Skeletal muscle tissue (tissue), 4 donors: ENCODE results near the gene LOXL3. TPM values are rescaled to one million over a fixed set of nuclear protein-coding genes. Genes with fewer than 3 reads are reported as not detected.

Experiments
- H3K27ac ChIP-seq: one replicate; pipeline ENCODE4 v1.7.0; 2013; ENCODE audit warnings: mild to moderate bottlenecking, low read depth, low read length, inconsistent platforms
- H3K27me3 ChIP-seq, 3 donors: one replicate each; pipeline ENCODE4 v1.7.0; 2013; ENCODE audit warnings: low read length in 3 of 3; ENCODE audit not compliant: control insufficient read depth in 3 of 3, insufficient read depth in 3 of 3
- H3K36me3 ChIP-seq, 3 donors: one replicate each; pipeline ENCODE4 v1.7.0; 2013; ENCODE audit warnings: low read length in 3 of 3; ENCODE audit not compliant: control insufficient read depth in 3 of 3, insufficient read depth in 3 of 3
- H3K4me1 ChIP-seq, 3 donors: one replicate each; pipeline ENCODE4 v1.7.0; 2013; ENCODE audit warnings: low read length in 3 of 3, mild to moderate bottlenecking in 3 of 3; ENCODE audit not compliant: control insufficient read depth in 3 of 3, insufficient read depth in 3 of 3
- H3K4me3 ChIP-seq, 3 donors: one replicate each; pipeline ENCODE4 v1.7.0; 2013; ENCODE audit warnings: low read length in 3 of 3
- H3K9ac ChIP-seq, 3 donors: one replicate each; pipeline ENCODE4 v1.7.0; 2013; ENCODE audit warnings: low read length in 3 of 3, mild to moderate bottlenecking in 3 of 3, moderate library complexity in 2 of 3, low read depth in 1 of 3
- H3K9me3 ChIP-seq, 3 donors: one replicate each; pipeline ENCODE4 v1.7.0; 2013; ENCODE audit warnings: low read length in 3 of 3; ENCODE audit not compliant: control insufficient read depth in 3 of 3
- total RNA-seq: library from RNA; depleted of rRNA; stranded (reverse); fragments of >200 nt; gene quantifications from one replicate; pipeline ENCODE4 v1.2.3, GENCODE V29; 2014
- donor health status: Osteomylitis.

Gene LOXL3
- total RNA-seq, 1 donor from 2014 or later: 8.4 TPM

DNA sequence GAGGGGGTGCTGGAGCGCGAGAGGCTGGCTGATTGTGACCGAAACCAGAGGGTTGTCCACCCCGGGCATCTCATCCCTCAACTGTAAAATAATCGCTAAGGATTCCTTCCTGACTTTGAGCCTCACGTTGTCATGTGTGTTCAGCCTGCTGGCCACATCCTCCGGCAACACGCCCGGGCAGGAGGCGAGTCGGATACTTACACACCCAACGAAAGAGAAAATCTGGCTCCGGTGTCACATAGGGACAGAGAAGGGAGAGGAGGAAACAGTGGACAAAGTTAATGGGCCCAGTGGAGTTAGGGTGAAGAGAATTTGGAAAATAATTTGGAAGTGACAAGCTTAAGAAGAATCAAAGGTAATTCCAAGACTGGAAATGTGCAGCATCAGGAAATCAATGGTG lies 37.1 kb downstream of the LOXL3 start:
- Histone ChIP-seq H3K27ac (no peak overlapping the region), H3K4me3 (peak overlapping the region in 2 of 3 donors; percentile 41 to 57)

DNA sequence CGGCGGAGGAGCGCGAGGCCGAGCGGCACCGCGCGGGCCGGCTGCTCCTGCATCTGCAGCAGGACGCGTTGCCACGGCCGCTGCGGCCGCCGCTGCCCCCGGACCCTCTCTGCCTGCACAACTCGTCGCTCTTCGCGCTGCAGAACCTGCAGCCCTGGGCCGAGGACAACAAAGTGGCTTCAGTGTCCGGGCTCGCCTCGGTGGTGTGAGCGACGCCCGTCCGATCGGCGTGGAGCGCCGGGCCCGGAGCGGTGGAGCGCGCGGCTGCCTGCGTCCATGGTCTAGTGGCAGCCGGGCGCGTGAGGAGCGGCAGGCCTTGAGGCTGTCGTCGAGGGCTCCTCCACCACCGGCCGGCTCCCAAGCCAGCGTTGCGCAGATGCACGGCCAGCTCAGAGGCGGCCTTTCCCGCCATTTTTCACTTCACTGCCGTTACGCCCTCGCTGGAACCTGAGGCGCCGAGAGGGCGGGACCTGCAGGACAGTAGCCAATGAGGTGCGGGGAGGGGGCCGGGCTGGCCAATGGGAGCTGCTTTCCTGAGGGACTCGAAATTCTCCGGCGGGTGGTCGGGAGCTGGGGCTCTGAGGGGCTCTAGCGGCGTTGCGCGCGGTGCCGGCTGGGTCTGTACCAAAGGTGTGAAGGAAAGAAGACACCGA lies 37.6 kb downstream of the LOXL3 start:
- Histone ChIP-seq H3K9ac (no peak overlapping the region), H3K36me3 (no peaks in the 10 kb centered on the region), H3K4me3 (peak overlapping the region; percentile 9 to 57 (median 41)), H3K27ac (no peak overlapping the region), H3K9me3 (no peaks in the 10 kb centered on the region), H3K4me1 (peaks cover 12 to 15% (median 15%) of the 10 kb centered on the region in 3 donors), H3K27me3 (peaks cover 88 to 93% (median 91%) of the 10 kb centered on the region in 3 donors)

More for the DNA sequence above, 37.1 kb downstream of the LOXL3 start:
- Histone ChIP-seq H3K27me3 (peaks cover 83 to 88% (median 86%) of the 10 kb centered on the region in 3 donors), H3K4me1 (peaks cover 12 to 15% (median 15%) of the 10 kb centered on the region in 3 donors), H3K9me3 (no peaks in the 10 kb centered on the region), H3K36me3 (no peaks in the 10 kb centered on the region), H3K9ac (no peak overlapping the region)

DNA sequence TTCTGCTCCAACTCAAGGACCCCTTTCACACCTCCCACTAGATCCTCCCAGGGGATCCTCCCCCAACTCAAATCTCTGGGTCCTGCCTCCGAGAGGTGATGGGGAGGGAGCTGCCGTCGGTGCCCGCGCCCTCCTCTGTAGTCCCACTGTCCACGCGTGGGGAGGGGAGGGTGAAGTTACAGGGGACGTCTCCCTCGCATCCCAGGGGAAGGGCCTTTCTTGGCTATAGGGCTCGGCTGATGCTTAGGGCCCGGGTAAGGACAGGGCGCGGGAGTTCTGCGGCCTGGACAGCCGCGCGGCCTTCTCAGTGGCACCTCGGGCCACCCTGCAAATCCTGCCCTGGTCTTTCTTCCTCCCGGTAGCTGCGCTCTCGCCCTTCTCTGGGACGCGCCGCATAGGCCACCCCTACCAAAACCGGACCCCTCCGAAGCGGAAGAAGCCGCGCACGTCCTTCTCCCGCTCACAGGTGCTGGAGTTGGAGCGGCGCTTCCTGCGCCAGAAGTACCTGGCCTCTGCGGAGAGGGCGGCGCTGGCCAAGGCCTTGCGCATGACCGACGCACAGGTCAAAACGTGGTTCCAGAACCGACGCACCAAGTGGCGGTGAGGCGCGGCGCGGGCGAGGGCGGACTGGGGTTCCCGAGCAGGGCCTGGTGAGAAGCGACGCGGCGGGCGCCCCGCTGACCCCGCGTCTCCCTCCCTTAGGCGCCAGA lies 38.3 kb downstream of the LOXL3 start:
- Histone ChIP-seq H3K27ac (no peak overlapping the region), H3K9me3 (no peaks in the 10 kb centered on the region), H3K4me3 (peak overlapping the region in 2 of 3 donors; percentile 35 to 57), H3K36me3 (no peaks in the 10 kb centered on the region), H3K9ac (no peak overlapping the region), H3K4me1 (peaks cover 12 to 15% (median 15%) of the 10 kb centered on the region in 3 donors), H3K27me3 (peaks cover 93 to 94% (median 94%) of the 10 kb centered on the region in 3 donors)

DNA sequence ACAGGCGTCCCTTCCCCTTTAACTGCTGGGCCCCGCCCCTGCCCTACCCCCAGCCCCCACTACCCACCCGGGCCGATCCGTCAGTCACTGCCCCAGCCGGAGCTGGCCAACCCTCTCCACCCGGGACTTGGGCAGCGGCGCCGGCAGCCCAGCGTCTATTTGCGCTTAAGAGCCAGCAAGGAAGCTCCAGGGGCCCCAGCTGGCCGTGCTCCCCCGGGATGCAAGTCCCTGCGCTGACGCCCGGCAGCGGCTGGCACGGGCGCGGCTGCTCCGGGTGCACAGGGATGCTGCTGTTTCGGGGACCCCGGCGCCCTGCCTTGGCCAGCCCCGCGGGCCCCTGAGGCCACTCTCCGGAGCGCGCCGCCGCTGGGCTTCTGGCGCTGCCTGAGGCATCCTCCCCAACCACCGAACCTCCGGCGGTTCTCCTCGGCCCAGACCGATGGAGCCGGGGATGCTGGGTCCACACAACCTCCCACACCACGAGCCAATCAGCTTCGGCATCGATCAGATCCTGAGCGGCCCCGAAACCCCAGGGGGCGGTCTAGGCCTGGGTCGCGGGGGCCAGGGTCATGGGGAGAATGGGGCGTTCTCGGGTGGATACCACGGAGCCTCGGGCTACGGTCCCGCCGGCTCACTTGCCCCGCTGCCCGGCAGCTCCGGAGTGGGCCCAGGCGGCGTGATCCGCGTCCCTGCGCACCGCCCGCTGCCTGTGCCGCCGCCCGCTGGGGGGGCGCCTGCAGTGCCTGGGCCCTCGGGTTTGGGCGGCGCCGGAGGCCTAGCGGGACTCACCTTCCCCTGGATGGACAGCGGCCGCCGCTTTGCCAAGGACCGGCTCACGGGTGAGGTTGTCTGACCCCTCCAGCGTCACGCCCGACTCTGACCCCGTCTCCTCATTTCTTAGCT lies 39.1 kb downstream of the LOXL3 start, which contains the start of gene TLX2:
Gene TLX2 (plus strand): TSS at position 83 of the 903 bp plus-strand sequence. CDS start 357 bp downstream, at position 440.
- no peak within 1 kb of the TSS for H3K4me3 ChIP-seq
- peaks cover 89 to 93% (median 93%) of the 10 kb centered on the region in 3 donors for H3K27me3 ChIP-seq
- no peaks in the 10 kb centered on the region for H3K36me3 ChIP-seq
- no peak within 1 kb of the TSS for H3K27ac ChIP-seq
- H3K9me3 ChIP-seq: no peaks in the 10 kb centered on the region
- H3K9ac ChIP-seq: no peak within 1 kb of the TSS
- H3K4me1 ChIP-seq: peaks cover 12 to 15% (median 15%) of the 10 kb centered on the region in 3 donors

DNA sequence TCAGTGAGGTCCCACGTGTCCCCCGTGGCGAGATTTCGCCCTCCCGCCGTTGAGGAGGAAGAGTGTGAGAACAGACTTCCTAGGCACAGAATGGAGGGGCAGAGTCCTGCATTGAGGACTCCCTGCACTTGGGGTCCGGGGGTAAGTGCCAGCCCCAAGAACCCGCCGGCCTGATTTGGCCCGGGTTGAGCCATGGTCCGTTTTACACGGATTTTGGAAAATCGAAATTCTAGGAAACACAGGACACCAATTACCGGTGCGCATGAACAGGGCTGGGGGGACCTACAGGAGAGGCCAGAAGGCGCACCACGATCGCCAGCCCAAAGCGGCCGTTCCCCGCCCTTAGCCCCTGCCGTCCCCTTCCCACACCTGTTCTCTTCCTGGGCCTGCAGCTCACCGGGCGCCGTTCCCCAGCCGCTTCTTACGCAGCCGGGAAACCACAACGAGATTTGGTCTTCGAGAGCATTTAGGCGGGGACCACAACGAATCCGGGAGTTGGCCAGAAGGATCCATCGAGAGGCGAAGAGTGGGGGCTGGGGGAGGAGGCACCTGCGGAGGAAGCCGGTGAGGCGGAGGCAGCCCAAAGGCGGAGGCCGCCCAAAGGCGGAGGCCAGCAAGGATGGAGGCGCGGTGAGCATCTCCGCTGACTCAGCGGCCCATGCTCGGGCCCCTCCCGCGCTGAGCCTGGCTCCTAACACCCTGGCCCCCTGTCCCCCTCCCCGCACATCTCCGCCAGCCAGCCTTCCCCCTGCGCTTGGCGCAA lies 40.0 kb downstream of the LOXL3 start:
- Histone ChIP-seq H3K36me3 (no peaks in the 10 kb centered on the region), H3K4me1 (peaks cover 12 to 15% (median 15%) of the 10 kb centered on the region in 3 donors), H3K27ac (no peak overlapping the region), H3K27me3 (peaks cover 84 to 87% (median 85%) of the 10 kb centered on the region in 3 donors), H3K9ac (no peak overlapping the region), H3K4me3 (no peak overlapping the region), H3K9me3 (no peaks in the 10 kb centered on the region)

DNA sequence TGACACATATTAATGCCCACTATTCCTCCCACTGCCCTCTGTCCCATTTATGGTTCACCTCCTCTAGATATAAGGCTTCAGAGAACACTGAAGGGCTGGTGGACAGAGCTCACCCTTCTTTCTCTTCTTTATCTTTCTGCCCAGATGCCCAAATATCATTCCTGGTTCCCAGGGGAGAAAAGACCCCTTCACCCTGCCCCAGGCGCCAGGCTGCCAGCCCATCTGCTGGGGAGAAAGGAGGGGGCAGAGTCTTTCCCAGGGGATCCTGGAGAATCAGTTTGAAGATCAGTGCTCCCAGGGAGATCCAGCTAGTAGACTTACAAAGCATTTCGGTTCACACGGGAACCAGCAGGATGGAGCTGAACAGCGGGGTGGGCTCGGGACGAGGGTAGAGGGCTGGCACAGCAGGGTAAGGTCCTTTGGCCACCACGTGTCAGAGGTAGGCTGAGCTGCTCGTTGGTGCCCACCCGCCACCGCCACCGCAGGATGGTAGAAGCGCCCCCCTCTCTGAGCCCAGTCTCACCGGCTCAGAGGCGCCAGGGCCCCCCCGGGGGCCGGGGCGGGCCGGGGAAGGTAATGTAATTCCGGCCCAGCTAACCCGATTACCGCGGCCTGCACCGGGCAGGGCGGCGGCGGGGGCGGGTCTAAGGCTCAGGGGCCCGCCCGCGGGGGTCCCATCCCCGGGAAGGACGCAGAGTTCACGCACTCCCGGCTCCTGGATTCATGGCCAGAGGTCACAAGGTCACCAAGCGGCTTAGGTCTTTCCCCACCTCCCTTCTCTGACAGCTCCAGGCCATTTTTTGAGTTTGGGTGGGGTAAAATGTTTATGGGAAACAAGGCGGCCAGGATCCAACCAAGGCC lies 40.8 kb downstream of the LOXL3 start:
- Histone ChIP-seq H3K9me3 (no peaks in the 10 kb centered on the region), H3K9ac (no peak overlapping the region), H3K36me3 (no peaks in the 10 kb centered on the region), H3K27me3 (peaks cover 76 to 79% (median 77%) of the 10 kb centered on the region in 3 donors), H3K4me3 (no peak overlapping the region), H3K27ac (no peak overlapping the region), H3K4me1 (peaks cover 12 to 18% (median 18%) of the 10 kb centered on the region in 3 donors)

DNA sequence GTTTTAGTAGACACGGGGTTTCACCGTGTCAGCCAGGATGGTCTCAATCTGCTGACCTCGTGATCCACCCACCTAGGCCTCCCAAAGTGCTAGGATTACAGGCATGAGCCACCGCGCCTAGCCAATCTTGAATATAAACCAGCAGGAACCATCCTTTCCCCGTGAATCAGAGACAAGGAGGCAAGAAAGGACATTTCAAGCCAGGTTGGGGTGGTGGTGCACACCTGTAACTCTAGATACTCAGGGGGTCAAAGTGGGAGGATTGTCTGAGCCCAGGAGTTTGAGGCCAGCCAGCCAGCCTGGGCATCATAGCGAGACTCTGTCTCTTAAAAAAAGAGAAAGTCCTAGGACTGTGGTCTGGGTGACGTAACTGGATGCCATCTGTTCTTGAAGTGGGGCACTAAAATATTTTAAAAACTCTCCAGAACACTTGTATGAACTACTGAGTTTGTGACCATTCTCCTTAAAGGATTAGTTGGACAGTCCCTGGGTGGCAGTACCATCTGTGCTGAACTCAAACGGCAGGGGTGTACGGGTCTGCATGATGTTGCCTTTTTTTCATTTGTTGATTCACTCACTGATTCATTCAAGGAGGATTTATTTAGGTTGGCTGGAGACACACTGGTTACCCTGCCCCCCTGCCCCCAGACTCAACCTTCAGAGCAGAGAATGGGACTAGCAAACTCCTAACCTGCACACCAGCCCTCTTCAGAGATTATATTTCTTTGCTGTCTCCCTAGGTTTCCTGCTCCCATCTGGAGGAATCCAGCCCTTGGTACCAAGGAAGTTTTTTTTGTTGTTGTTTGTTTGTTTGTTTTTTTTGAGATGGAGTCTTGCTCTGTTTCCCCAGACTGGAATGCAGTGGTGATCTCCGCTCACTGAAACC lies 42.4 kb downstream of the LOXL3 start:
- peaks cover 17 to 23% (median 22%) of the 10 kb centered on the region in 3 donors for H3K4me1 ChIP-seq
- H3K27ac ChIP-seq: no peak overlapping the region
- no peak overlapping the region for H3K9ac ChIP-seq
- no peak overlapping the region for H3K4me3 ChIP-seq
- peaks cover 0 to 5% (median 4%) of the 10 kb centered on the region in 3 donors for H3K36me3 ChIP-seq
- peaks cover 63 to 67% (median 64%) of the 10 kb centered on the region in 3 donors for H3K27me3 ChIP-seq
- no peaks in the 10 kb centered on the region for H3K9me3 ChIP-seq

DNA sequence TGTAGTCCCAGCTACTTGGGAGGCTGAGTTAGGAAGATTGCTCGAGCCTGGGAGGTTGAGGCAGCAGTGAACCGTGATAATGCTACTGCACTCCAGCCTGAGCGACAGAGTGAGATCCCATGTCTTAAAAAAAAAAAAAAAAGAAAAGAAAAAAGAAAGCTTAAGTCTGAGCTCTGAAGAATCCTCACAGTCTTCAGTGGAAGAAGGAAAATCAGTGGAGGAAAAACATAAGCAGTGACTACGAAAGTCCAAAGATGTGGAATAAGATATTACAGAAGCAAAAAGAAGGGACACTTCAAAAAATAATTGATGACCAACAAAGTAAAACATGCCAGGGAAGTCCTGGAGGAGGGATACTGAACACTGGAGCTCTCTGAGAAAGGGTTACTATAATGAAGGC lies 43.5 kb downstream of the LOXL3 start:
- no peak overlapping the region for H3K27ac ChIP-seq

More for the DNA sequence above, 43.5 kb downstream of the LOXL3 start:
- Histone ChIP-seq H3K4me1 (peaks cover 17 to 24% (median 20%) of the 10 kb centered on the region in 3 donors), H3K9ac (no peak overlapping the region), H3K4me3 (no peak overlapping the region), H3K9me3 (no peaks in the 10 kb centered on the region), H3K27me3 (peaks cover 52 to 61% (median 53%) of the 10 kb centered on the region in 3 donors), H3K36me3 (peaks cover 8 to 13% (median 11%) of the 10 kb centered on the region in 3 donors)
